GM12872 (cell line): ENCODE measurements around the gene SMG1.
A peak's percentile ranks its signal among the peaks of the same experiment; 100 is the strongest.
"Not testable (repeated sequence)": the region's sequence is repeated elsewhere in the genome, so short reads cannot be mapped to it uniquely, and the experiment has no call there.

ENCODE experiments used
- CTCF ChIP-seq: IDR thresholded peaks from 3 replicates; pipeline ENCODE4 v1.5.1; 2011; ENCODE audit warnings: low read depth, mild to moderate bottlenecking, low read length, moderate library complexity; ENCODE audit not compliant: insufficient read depth

SMG1 gene

GRCh38 chr16:18925986-18926865 is at the start of gene SMG1:
Gene SMG1 (minus strand): TSS chr16:18926408. CDS start chr16:18926041, 367 bp downstream.
- not testable (repeated sequence) for TF ChIP-seq CTCF

GRCh38 chr16:18975109-18975508 is 48.9 kb upstream of the SMG1 start:
- no peak for TF ChIP-seq CTCF

DNA sequence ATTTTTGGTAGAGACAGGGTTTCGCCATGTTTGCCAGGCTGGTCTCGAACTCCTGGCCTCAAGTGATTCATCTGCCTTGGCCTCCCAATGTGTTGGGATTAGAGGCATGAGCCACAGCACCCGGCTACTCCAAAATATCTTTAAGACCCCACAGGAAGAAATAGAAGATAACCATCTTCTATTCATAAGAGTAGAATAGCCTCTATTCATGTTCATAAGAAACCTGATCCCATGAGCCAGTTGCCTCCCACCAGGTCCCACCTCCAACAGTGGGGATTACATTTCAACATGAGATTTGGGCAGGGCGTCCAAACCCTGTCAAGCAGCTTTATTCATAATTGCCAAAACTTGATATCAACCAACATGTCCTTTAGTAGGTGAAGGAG is 43.6 kb upstream of the SMG1 start:
- TF ChIP-seq CTCF: no peak

- TF ChIP-seq CTCF: peak; percentile 89
These were observed 43.0 kb upstream of the SMG1 start for GRCh38 chr16:18969050-18969854.

GRCh38 chr16:18966791-18967190 is 40.6 kb upstream of the SMG1 start:
- no peak for TF ChIP-seq CTCF

GRCh38 chr16:18965555-18965954 is 39.3 kb upstream of the SMG1 start:
- no peak for TF ChIP-seq CTCF

- TF ChIP-seq CTCF: no peak
These were observed 32.9 kb upstream of the SMG1 start for GRCh38 chr16:18959031-18959505.
